ENCODE data around the gene SAA2.
"Not testable (repeated sequence)": the region's sequence is repeated elsewhere in the genome, so short reads cannot be mapped to it uniquely, and the experiment has no call there.

The SAA2 gene

GRCh38 chr11:18248561-18248960 is at the start of gene SAA2:
TSS of gene SAA2 (minus strand) at chr11:18248668. CDS start at chr11:18248011, 657 bp downstream.
- no peak for DNase-seq (ENCODE audit: low read depth, low spot score)

GRCh38 chr11:18295316-18295715 is 46.8 kb upstream of the SAA2 start:
- no peak for DNase-seq (ENCODE audit: low read depth, low spot score)

- DNase-seq (ENCODE audit: low read depth, low spot score) = no peak
Measured at GRCh38 chr11:18294862-18295261, 46.4 kb upstream of the SAA2 start.

GRCh38 chr11:18288911-18289310 is 40.4 kb upstream of the SAA2 start:
- DNase-seq (ENCODE audit: low read depth, low spot score) = no peak

GRCh38 chr11:18285841-18286240 is 37.4 kb upstream of the SAA2 start:
- no peak for DNase-seq (ENCODE audit: low read depth, low spot score)

- DNase-seq (ENCODE audit: low read depth, low spot score) = no peak
Measured at GRCh38 chr11:18282626-18283025, 34.2 kb upstream of the SAA2 start.

- DNase-seq (ENCODE audit: low read depth, low spot score) = no peak
Measured at GRCh38 chr11:18280438-18281045, 32.1 kb upstream of the SAA2 start.

GRCh38 chr11:18277565-18278271 is 29.2 kb upstream of the SAA2 start:
- DNase-seq (ENCODE audit: low read depth, low spot score) = no peak

- no peak for DNase-seq (ENCODE audit: low read depth, low spot score)
Measured at GRCh38 chr11:18271206-18271605, 22.7 kb upstream of the SAA2 start.

- DNase-seq (ENCODE audit: low read depth, low spot score) = no peak
Measured at GRCh38 chr11:18270102-18270501, 21.6 kb upstream of the SAA2 start.

GRCh38 chr11:18269252-18269651 is 20.8 kb upstream of the SAA2 start:
- not testable (repeated sequence) for DNase-seq (ENCODE audit: low read depth, low spot score)

- not testable (repeated sequence) for DNase-seq (ENCODE audit: low read depth, low spot score)
Measured at GRCh38 chr11:18267335-18268133, 19.1 kb upstream of the SAA2 start.

GRCh38 chr11:18265949-18266348 is 17.5 kb upstream of the SAA2 start, which contains the start of gene SAA1:
TSS of gene SAA1 (plus strand) at chr11:18266264. CDS start at chr11:18266888, 624 bp downstream.
- DNase-seq (ENCODE audit: low read depth, low spot score) = no peak

GRCh38 chr11:18264677-18265555 is 16.4 kb upstream of the SAA2 start:
- DNase-seq (ENCODE audit: low read depth, low spot score) = no peak

GRCh38 chr11:18264035-18264434 is 15.6 kb upstream of the SAA2 start:
- no peak for DNase-seq (ENCODE audit: low read depth, low spot score)

- DNase-seq (ENCODE audit: low read depth, low spot score) = peak; percentile 76
Measured at GRCh38 chr11:18262681-18263350, 14.3 kb upstream of the SAA2 start.

- no peak for DNase-seq (ENCODE audit: low read depth, low spot score)
Measured at GRCh38 chr11:18261721-18262120, 13.3 kb upstream of the SAA2 start.

- DNase-seq (ENCODE audit: low read depth, low spot score) = no peak
Measured at GRCh38 chr11:18259259-18259658, 10.8 kb upstream of the SAA2 start.

GRCh38 chr11:18254781-18255361 is 6.4 kb upstream of the SAA2 start:
- no peak for DNase-seq (ENCODE audit: low read depth, low spot score)

- no peak for DNase-seq (ENCODE audit: low read depth, low spot score)
Measured at GRCh38 chr11:18253778-18254338, 5.4 kb upstream of the SAA2 start.

Measured in ELF-1 (cell line).